SH-SY5Y (cell line): ENCODE results near the gene HSD11B2.

Source experiments
- GATA2 ChIP-seq: IDR thresholded peaks from 2 replicates; pipeline ENCODE4 v1.6.1; 2011; ENCODE audit warnings: mild to moderate bottlenecking, low read depth, low read length
- GATA3 ChIP-seq: IDR thresholded peaks from 2 replicates; pipeline ENCODE4 v1.6.1; 2011; ENCODE audit warnings: low read depth, mild to moderate bottlenecking, low read length, moderate library complexity

DNA sequence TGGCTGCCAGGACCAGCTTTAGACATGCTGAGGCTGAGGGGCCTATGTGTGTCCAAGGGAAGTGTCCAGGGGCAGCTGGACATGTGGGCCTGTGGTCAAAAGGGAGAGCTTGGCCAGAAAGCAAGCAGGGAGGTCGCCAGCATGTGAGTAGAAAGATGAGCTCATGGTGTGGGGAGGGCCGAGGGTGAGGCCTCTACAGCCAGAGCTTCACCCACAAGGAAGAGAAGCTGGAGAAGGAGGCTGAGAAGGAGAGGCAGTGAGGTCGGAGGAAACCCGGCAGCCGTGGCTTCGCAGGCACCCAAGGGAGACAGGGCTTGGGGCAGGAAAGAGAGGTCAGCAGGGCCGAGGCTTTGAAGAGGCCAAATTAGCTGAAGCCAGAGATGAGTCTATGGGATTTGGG is 4.0 kb upstream of the HSD11B2 start:
- TF ChIP-seq GATA2 (no peak), GATA3 (no peak)
